H54 (cell line): ENCODE results near the gene CAPS.
A peak's percentile ranks its signal among the peaks of the same experiment; 100 is the strongest.
"Not testable (repeated sequence)": the region's sequence is repeated elsewhere in the genome, so short reads cannot be mapped to it uniquely, and the experiment has no call there.

Experiments used
- DNase-seq: peaks from one replicate; pipeline ENCODE4 v3.0.0; 2011; ENCODE audit warnings: low spot score, mixed read lengths; ENCODE audit not compliant: insufficient read length
- FAIRE-seq: peaks from 3 replicates; lab custom pipeline; 2011; peaks lifted over from hg19 to GRCh38; lab: Jason Lieb, UNC
- POLR2A ChIP-seq: IDR thresholded peaks from 2 replicates; pipeline ENCODE4 v1.6.1; 2011; ENCODE audit warnings: low read depth, mild to moderate bottlenecking, low read length

CAPS gene

DNA sequence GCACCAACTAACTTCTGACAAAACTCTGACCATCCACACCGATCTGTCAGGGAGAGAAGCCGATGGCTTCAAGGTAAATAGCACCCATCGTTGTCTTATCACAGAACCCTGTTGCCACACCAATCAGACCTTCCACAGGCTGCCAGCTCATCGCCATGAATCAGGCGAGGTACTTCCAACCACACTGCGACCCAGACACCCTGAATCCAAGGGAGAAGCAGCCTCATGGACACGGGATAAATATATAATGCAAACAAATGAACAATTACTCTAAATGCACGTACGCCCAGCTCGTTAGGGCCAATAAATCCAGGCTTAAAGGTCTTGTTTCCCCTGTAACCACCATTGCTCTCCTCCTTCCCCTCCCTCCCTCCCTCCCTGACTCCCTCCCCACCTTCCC, 43.1 kb downstream of the CAPS start:
- DNase-seq (peak; percentile 33), FAIRE-seq (no peak)
- no peak for TF ChIP-seq POLR2A

- no peak for DNase-seq
- FAIRE-seq = no peak
- no peak for TF ChIP-seq POLR2A
Observed at GRCh38 chr19:5958074-5958850, 44.2 kb downstream of the CAPS start.

DNA sequence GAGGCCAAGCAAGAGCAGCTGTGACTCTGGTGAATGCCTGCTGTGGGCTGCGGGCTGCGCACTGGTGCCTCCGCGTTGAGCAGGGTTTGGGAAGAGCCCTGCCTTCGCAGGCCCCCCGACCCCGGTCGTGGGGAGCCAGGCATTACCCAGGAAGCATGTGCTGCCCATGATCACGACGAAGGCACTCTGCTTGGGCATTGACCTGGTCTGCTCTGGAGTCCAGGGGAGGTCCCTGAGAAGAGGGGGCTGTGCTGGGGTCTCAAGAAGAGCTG, 44.7 kb downstream of the CAPS start:
- no peak for TF ChIP-seq POLR2A
- no peak for FAIRE-seq
- DNase-seq = no peak

DNA sequence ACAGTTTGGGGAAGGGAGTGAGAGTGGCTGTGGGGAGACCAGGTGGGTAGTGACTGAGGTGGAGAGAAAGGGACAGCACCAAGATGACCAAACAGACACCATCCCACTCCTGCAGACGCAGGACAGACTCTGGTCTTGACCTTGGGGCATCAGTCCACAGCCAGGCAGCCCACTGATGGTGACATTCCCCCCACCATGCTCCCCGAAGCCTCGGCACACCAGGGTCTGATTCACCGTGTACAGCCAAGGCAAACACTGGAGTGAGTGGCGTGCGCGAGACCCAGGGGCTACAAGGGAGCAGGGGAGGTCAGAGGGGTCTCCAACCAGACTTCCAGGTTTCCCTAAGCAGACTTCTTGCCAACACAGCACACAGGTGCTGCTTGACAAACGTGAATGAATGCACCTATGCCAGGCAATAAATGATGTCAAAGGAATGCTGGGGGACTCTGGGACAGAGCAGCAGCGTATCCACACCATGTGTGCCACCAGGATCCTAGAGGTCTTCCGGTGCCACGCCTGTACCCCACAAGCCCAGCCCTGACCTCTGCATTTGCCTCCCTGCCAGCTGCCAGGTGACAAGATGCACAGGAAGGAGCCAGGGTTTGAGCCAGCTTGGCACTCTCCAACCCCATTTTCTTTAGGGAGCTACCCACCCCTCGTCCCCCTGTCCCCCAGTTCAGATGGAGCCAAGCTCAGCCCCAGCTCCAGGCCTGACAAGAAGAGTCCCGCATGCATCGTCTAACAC, 45.4 kb downstream of the CAPS start:
- no peak for TF ChIP-seq POLR2A
- FAIRE-seq = no peak
- DNase-seq = no peak

GRCh38 chr19:5960005-5961001, 46.2 kb downstream of the CAPS start:
- DNase-seq = no peak
- no peak for TF ChIP-seq POLR2A
- no peak for FAIRE-seq

DNA sequence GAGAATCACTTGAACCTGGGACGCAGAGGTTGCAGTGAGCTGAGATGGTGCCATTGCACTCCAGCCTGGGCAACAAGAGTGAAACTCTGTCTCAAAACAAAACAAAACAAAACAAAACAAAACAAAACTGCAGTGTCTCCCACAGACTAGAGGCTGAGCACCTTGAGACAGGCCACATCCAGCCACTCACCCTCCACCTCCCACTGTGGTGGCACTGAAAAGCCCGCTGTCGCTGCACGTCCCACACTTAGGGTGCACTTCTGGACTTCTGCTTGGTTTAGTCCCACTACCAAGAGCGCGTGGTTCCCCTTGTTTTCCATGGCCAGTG, 47.6 kb downstream of the CAPS start:
- FAIRE-seq, DNase-seq: not testable (repeated sequence)

GRCh38 chr19:5961969-5962945, 48.2 kb downstream of the CAPS start:
- DNase-seq = no peak
- FAIRE-seq = no peak
- TF ChIP-seq POLR2A = no peak

- FAIRE-seq, DNase-seq: not testable (repeated sequence)
Observed at GRCh38 chr19:5963259-5963658, 49.2 kb downstream of the CAPS start.

- FAIRE-seq (no peak), DNase-seq (no peak)
- no peak for TF ChIP-seq POLR2A
Observed at GRCh38 chr19:5963855-5964254, 49.8 kb downstream of the CAPS start.

GRCh38 chr19:5964816-5965565, 50.9 kb downstream of the CAPS start:
- FAIRE-seq = no peak
- TF ChIP-seq POLR2A = no peak
- DNase-seq = no peak
